ENCODE results near the gene HSBP1L1.
A peak's percentile ranks its signal among the peaks of the same experiment; 100 is the strongest.

HSBP1L1 gene

DNA sequence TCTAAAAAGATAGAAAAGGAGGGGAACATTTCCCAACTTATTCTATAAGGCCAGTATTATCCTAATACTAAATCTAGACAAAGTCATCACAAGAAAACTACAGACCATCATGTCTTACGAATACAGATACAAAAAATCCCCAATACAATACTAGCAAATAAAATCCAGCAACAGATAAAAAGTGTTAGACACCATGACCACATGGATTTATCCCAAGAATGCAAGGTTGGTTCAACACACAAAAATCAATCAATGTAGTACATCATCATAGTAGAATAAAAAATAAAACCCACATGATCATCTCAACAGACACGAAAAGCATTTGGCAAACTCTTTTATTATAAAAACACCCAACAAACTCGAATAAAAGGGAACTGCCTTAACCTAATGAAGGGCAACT, 31.5 kb upstream of the HSBP1L1 start:
- no peak overlapping the region for H3K4me3 ChIP-seq (ENCODE audit: low read depth, low read length)
- no peak for TF ChIP-seq CTCF (conservative IDR thresholded peaks at IDR 0.05; ENCODE audit: low read depth, low read length)
- no peak for DNase-seq (ENCODE audit: low read depth)

DNA sequence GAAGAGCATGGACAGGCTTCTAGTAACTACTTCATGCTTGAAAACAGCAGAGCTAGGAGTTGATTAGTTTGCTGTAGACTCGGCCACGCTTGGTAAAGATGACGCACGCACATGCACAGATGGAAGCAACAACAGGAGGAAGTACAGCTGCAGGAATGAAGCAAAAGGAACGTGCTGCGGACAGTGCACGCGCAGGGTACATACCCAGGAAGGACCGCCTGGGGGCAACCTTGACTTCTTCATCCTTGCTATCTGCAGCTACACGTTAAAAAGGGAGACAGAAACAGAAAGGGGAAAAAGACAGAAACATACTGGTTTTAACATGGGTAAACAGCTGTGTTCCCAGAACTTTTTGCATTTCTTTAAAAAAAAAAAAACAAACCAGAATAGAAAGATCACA, 30.7 kb upstream of the HSBP1L1 start:
- H3K4me3 ChIP-seq (ENCODE audit: low read depth, low read length), result no peak overlapping the region
- DNase-seq (ENCODE audit: low read depth), result peak; percentile 79
- peak; percentile 58 for TF ChIP-seq CTCF (conservative IDR thresholded peaks at IDR 0.05; ENCODE audit: low read depth, low read length)

DNA sequence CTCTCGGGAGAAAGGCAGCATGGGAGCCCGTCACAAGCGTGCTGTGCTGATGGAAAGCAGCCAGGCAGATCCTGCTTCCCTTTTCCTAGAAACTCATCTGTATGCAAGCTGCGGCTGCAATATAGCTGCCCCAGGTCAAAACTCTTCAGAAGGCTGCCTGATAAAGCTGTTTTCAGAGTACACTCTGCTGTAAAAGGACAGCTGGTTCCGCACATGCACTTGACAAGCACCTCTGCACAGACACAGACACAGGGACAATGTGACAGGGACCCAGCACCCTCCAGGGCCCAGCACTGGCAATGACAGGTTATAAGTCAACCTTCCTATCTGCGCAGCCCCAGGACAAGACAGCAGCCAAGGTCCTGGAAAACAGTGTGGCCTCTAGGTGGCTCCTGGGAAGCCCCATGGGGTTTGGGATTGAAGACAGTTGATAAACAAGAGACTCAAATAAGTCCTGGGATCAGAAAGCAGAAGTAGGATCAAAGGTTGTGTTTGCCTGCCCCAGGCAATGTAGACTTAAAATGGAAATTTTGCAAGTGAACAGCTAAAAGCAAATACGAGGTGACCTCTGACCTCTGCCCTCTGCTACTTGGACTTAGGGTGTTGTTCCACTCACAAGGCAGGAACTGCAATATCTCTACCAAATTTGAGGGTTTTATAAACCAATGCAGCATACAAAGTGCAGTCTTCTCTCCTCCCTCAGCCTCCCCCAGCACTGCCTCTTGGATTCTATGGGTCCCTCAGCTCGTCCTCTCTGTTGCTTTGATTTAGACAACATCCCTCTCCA, 29.9 kb upstream of the HSBP1L1 start:
- TF ChIP-seq CTCF (conservative IDR thresholded peaks at IDR 0.05; ENCODE audit: low read depth, low read length), result no peak
- H3K4me3 ChIP-seq (ENCODE audit: low read depth, low read length), result no peak overlapping the region
- peak; percentile 60 for DNase-seq (ENCODE audit: low read depth)

DNA sequence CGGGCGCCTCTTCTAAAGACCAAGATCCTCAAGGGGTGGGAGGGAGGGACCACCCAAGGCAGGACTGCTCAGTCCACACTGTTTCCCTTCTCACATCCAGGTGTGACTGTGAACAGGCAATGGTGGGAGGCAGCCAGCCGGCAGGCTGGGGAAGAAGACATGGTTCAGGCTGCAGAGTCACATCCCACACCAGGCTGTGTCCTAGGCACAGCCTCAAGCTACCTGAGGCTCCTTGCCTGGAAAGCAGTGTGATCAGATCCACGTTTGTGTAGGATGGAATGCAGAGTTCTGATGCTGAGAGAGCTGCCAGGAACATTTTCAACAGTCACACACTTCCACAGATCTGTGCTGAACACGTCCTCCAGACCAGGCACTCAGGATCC, 29.4 kb upstream of the HSBP1L1 start:
- no peak for TF ChIP-seq CTCF (conservative IDR thresholded peaks at IDR 0.05; ENCODE audit: low read depth, low read length)
- DNase-seq (ENCODE audit: low read depth), result no peak
- no peak overlapping the region for H3K4me3 ChIP-seq (ENCODE audit: low read depth, low read length)

DNA sequence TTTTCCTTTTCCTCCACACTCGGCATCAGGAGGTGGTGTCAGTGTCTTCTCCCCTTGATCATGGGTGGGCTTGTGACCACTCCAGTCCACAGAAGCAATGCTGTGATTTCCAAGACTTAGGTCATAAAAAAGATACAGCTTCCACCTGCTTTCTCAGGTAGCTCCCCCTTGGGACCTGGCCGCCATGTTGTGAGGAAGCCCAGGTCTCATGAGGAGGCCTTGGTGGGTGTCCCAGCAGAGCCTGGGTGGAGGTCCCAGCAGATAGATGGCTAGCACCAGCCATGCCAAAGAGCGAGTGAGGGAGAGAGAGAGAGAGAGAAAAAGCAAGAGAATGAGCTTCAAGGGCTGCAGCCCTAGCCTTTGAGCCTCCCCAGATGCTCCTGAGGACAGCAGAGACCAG, 28.9 kb upstream of the HSBP1L1 start:
- DNase-seq (ENCODE audit: low read depth), result no peak
- TF ChIP-seq CTCF (conservative IDR thresholded peaks at IDR 0.05; ENCODE audit: low read depth, low read length), result no peak
- no peak overlapping the region for H3K4me3 ChIP-seq (ENCODE audit: low read depth, low read length)

- no peak overlapping the region for H3K4me3 ChIP-seq (ENCODE audit: low read depth, low read length)
- TF ChIP-seq CTCF (conservative IDR thresholded peaks at IDR 0.05; ENCODE audit: low read depth, low read length), result no peak
- DNase-seq (ENCODE audit: low read depth), result no peak
Observed at GRCh38 chr18:79935925-79936324, 28.5 kb upstream of the HSBP1L1 start.

DNA sequence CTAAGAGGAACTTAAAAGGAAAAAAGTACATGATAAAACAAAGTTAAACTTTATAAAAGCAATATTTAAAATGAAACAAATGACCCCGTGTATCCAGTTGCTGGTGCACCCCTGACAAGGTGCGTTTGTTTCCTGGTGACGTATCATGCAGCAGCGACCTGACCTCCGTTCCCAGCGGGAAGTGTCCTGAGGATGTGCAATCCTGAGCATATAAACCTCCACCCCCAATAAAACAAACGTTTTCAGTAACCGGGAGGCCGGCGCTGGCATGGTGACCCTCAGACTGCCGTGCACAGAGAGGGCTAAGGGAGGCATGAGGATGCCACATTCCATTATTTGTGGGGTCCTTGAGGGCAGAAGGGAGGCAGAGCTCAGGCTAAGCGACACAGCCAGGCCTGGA, 27.8 kb upstream of the HSBP1L1 start:
- no peak for TF ChIP-seq CTCF (conservative IDR thresholded peaks at IDR 0.05; ENCODE audit: low read depth, low read length)
- no peak overlapping the region for H3K4me3 ChIP-seq (ENCODE audit: low read depth, low read length)
- no peak for DNase-seq (ENCODE audit: low read depth)

All from choroid plexus epithelial cell (primary cell).